ENCODE results near the gene SLC48A1. TPM values are rescaled to one million over a fixed set of nuclear protein-coding genes. Genes with fewer than 3 reads are reported as not detected.

The SLC48A1 gene
- polyA plus RNA-seq, 1 donor (not counting 4 experiments of a cell fraction or from before 2014, with no cell fraction given) = 8.1 TPM

- no peak overlapping the region for H3K4me3 ChIP-seq (ENCODE audit: control insufficient read depth in 2 of 3, extremely low read depth in 1 of 3, insufficient read depth in 2 of 3, low read depth in 1 of 3, low read length in 3 of 3)
- no peak for DNase-seq (ENCODE audit: low read depth, low spot score)
- no peak overlapping the region for H2AFZ ChIP-seq (ENCODE audit: control insufficient read depth, low read length)
- FAIRE-seq = no peak
- no peaks in the 10 kb centered on the region for H4K20me1 ChIP-seq (ENCODE audit: control insufficient read depth, extremely low read depth, insufficient read depth, low read length)
- H3K9me3 ChIP-seq (ENCODE audit: control insufficient read depth, low read depth, low read length) = no peaks in the 10 kb centered on the region
- no peaks in the 10 kb centered on the region for H3K27me3 ChIP-seq (ENCODE audit: control insufficient read depth, extremely low read depth, insufficient read depth, low read length)
- no peaks in the 10 kb centered on the region for H3K9me1 ChIP-seq (ENCODE audit: control insufficient read depth, extremely low read depth, insufficient read depth, low read length)
- no peak overlapping the region for H3K4me2 ChIP-seq (ENCODE audit: control insufficient read depth, extremely low read depth, insufficient read depth, low read depth, low read length)
- dilution Hi-C loops (cut with MboI; ENCODE audit: extremely low pct_ligation_motif_present, low sequenced_read_pairs) = no loop called here
- H3K4me1 ChIP-seq (ENCODE audit: control insufficient read depth, extremely low read depth, insufficient read depth, low read length) = peaks cover 1% of the 10 kb centered on the region
- H3K79me2 ChIP-seq (ENCODE audit: control insufficient read depth, insufficient read depth, low read length) = no peaks in the 10 kb centered on the region
- H3K27ac ChIP-seq (ENCODE audit: control insufficient read depth, insufficient read depth, low read length) = no peak overlapping the region
- H3K9ac ChIP-seq (ENCODE audit: control insufficient read depth, extremely low read depth, insufficient read depth, low read length) = no peak overlapping the region
- peaks cover 0 to 5% of the 10 kb centered on the region in 2 experiments for H3K36me3 ChIP-seq (ENCODE audit: control insufficient read depth in 2 of 2, extremely low read depth in 1 of 2, insufficient read depth in 2 of 2, low read length in 2 of 2)
- TF ChIP-seq EZH2 (IDR thresholded peaks at IDR 0.05; ENCODE audit: low read length) (no peak), CTCF (optimal IDR thresholded peaks at IDR 0.05 in 1 of 3, IDR thresholded peaks at IDR 0.05 in 1 of 3, conservative IDR thresholded peaks at IDR 0.05 in 1 of 3; ENCODE audit: extremely low read depth in 1 of 3, insufficient read depth in 2 of 3, low read length in 3 of 3) (no peak)
Measured at GRCh38 chr12:47736216-47736615, 36.8 kb upstream of the SLC48A1 start.

GRCh38 chr12:47736877-47737676, 36.0 kb upstream of the SLC48A1 start:
- Histone ChIP-seq H4K20me1 (ENCODE audit: control insufficient read depth, extremely low read depth, insufficient read depth, low read length) (no peaks in the 10 kb centered on the region), H3K4me3 (ENCODE audit: control insufficient read depth in 2 of 3, extremely low read depth in 1 of 3, insufficient read depth in 2 of 3, low read depth in 1 of 3, low read length in 3 of 3) (no peak overlapping the region), H3K4me1 (ENCODE audit: control insufficient read depth, extremely low read depth, insufficient read depth, low read length) (peaks cover 6% of the 10 kb centered on the region), H3K9me1 (ENCODE audit: control insufficient read depth, extremely low read depth, insufficient read depth, low read length) (no peaks in the 10 kb centered on the region), H2AFZ (ENCODE audit: control insufficient read depth, low read length) (no peak overlapping the region), H3K27ac (ENCODE audit: control insufficient read depth, insufficient read depth, low read length) (no peak overlapping the region), H3K79me2 (ENCODE audit: control insufficient read depth, insufficient read depth, low read length) (no peaks in the 10 kb centered on the region), H3K36me3 (ENCODE audit: control insufficient read depth in 2 of 2, extremely low read depth in 1 of 2, insufficient read depth in 2 of 2, low read length in 2 of 2) (peaks cover 0 to 5% of the 10 kb centered on the region in 2 experiments), H3K9me3 (ENCODE audit: control insufficient read depth, low read depth, low read length) (no peaks in the 10 kb centered on the region), H3K4me2 (ENCODE audit: control insufficient read depth, extremely low read depth, insufficient read depth, low read depth, low read length) (no peak overlapping the region), H3K9ac (ENCODE audit: control insufficient read depth, extremely low read depth, insufficient read depth, low read length) (no peak overlapping the region), H3K27me3 (ENCODE audit: control insufficient read depth, extremely low read depth, insufficient read depth, low read length) (no peaks in the 10 kb centered on the region)
- no peak for TF ChIP-seq CTCF (optimal IDR thresholded peaks at IDR 0.05 in 1 of 3, IDR thresholded peaks at IDR 0.05 in 1 of 3, conservative IDR thresholded peaks at IDR 0.05 in 1 of 3; ENCODE audit: extremely low read depth in 1 of 3, insufficient read depth in 2 of 3, low read length in 3 of 3)
- TF ChIP-seq EZH2 (IDR thresholded peaks at IDR 0.05; ENCODE audit: low read length) = no peak
- DNase-seq (ENCODE audit: low read depth, low spot score) (no peak), FAIRE-seq (no peak)
- dilution Hi-C loops (cut with MboI; ENCODE audit: extremely low pct_ligation_motif_present, low sequenced_read_pairs) = no loop called here
